Thymus (tissue), 14 donors: Measurements from ENCODE around the gene SYT11. TPM values are rescaled to one million over a fixed set of nuclear protein-coding genes. Genes with fewer than 3 reads are reported as not detected.

Source experiments
- DNase-seq, 9 donors: peaks; one replicate each; pipeline ENCODE4 v3.0.0-alpha.2; 2013; ENCODE audit warnings: low spot score in 9 of 9, low read depth in 6 of 9, missing footprints in 1 of 9
- H3K27ac ChIP-seq, 2 donors: one replicate each; pipeline ENCODE4 v1.5.1; 2013; ENCODE audit warnings: control low read depth in 1 of 2, low read depth in 1 of 2, low read length in 1 of 2, mild to moderate bottlenecking in 1 of 2, moderate library complexity in 1 of 2
- H3K27me3 ChIP-seq, 2 donors: one replicate each; pipeline ENCODE4 v1.5.1; 2013; ENCODE audit warnings: low read length in 1 of 2; ENCODE audit not compliant: control insufficient read depth in 2 of 2, insufficient read depth in 1 of 2
- H3K36me3 ChIP-seq, 2 donors: one replicate each; pipeline ENCODE4 v1.5.1; 2013; ENCODE audit warnings: low read length in 1 of 2, mild to moderate bottlenecking in 1 of 2, moderate library complexity in 1 of 2; ENCODE audit not compliant: control insufficient read depth in 2 of 2, insufficient read depth in 2 of 2
- H3K4me1 ChIP-seq, 2 donors: one replicate each; pipeline ENCODE4 v1.5.1; 2013; ENCODE audit warnings: low read length in 2 of 2; ENCODE audit not compliant: control insufficient read depth in 2 of 2, insufficient read depth in 2 of 2
- H3K4me3 ChIP-seq, 2 donors: one replicate each; pipeline ENCODE4 v1.5.1; 2013; ENCODE audit warnings: low read length in 2 of 2, control low read depth in 1 of 2, mild to moderate bottlenecking in 1 of 2
- H3K9me3 ChIP-seq, 2 donors: one replicate each; pipeline ENCODE4 v1.5.1; 2013; ENCODE audit warnings: low read length in 1 of 2, mild to moderate bottlenecking in 1 of 2; ENCODE audit not compliant: control insufficient read depth in 2 of 2, insufficient read depth in 1 of 2
- WGBS: extraction: QIAGEN DNeasy Blood & Tissue Kit; methylation state at CpG from one replicate; pipeline ENCODE4 v1.1.7; 2013; 5-methylcytosine and 5-hydroxymethylcytosine counted together
- long read RNA-seq, 10 donors: transcript quantifications; one replicate each; lab custom pipeline, GENCODE V29; 2026
- polyA plus RNA-seq: library from polyadenylated mRNA; stranded (reverse); fragments of 200-250 nt; gene quantifications from one replicate; pipeline ENCODE4 v1.2.3, GENCODE V29; 2013
- total RNA-seq: library from RNA; stranded (reverse); fragments of 120-200 nt; gene quantifications from one replicate; pipeline ENCODE4 v1.2.4, GENCODE V29; 2013
- donor health status: healthy.

The SYT11 gene, protein sequence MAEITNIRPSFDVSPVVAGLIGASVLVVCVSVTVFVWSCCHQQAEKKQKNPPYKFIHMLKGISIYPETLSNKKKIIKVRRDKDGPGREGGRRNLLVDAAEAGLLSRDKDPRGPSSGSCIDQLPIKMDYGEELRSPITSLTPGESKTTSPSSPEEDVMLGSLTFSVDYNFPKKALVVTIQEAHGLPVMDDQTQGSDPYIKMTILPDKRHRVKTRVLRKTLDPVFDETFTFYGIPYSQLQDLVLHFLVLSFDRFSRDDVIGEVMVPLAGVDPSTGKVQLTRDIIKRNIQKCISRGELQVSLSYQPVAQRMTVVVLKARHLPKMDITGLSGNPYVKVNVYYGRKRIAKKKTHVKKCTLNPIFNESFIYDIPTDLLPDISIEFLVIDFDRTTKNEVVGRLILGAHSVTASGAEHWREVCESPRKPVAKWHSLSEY
- total RNA-seq (3.6 TPM), polyA plus RNA-seq (3.3 TPM)
- long read RNA-seq, donor 1: 0 reads
- long read RNA-seq, donor 2, full-length matches to known transcripts: 1 of 56 reads
- long read RNA-seq, donor 2, partial matches to known transcripts: 37 of 56 reads
- long read RNA-seq, donor 2, other reads (novel, unspliced or antisense): 18 of 56 reads
- long read RNA-seq, donor 3, full-length matches to known transcripts: 1 of 1 reads
- long read RNA-seq, donor 3, partial matches to known transcripts: 0 of 1 reads
- long read RNA-seq, donor 3, other reads (novel, unspliced or antisense): 0 of 1 reads
- long read RNA-seq, donor 4: 0 reads
- long read RNA-seq, donor 5, full-length matches to known transcripts: 1 of 6 reads
- long read RNA-seq, donor 5, partial matches to known transcripts: 5 of 6 reads
- long read RNA-seq, donor 5, other reads (novel, unspliced or antisense): 0 of 6 reads
- long read RNA-seq, donor 6: 0 reads
- long read RNA-seq, donor 7, full-length matches to known transcripts: 1 of 1 reads
- long read RNA-seq, donor 7, partial matches to known transcripts: 0 of 1 reads
- long read RNA-seq, donor 7, other reads (novel, unspliced or antisense): 0 of 1 reads
- long read RNA-seq, donor 8, full-length matches to known transcripts: 1 of 1 reads
- long read RNA-seq, donor 8, partial matches to known transcripts: 0 of 1 reads
- long read RNA-seq, donor 8, other reads (novel, unspliced or antisense): 0 of 1 reads
- long read RNA-seq, donor 9: 0 reads
- long read RNA-seq, donor 10, full-length matches to known transcripts: 3 of 3 reads
- long read RNA-seq, donor 10, partial matches to known transcripts: 0 of 3 reads
- long read RNA-seq, donor 10, other reads (novel, unspliced or antisense): 0 of 3 reads

DNA sequence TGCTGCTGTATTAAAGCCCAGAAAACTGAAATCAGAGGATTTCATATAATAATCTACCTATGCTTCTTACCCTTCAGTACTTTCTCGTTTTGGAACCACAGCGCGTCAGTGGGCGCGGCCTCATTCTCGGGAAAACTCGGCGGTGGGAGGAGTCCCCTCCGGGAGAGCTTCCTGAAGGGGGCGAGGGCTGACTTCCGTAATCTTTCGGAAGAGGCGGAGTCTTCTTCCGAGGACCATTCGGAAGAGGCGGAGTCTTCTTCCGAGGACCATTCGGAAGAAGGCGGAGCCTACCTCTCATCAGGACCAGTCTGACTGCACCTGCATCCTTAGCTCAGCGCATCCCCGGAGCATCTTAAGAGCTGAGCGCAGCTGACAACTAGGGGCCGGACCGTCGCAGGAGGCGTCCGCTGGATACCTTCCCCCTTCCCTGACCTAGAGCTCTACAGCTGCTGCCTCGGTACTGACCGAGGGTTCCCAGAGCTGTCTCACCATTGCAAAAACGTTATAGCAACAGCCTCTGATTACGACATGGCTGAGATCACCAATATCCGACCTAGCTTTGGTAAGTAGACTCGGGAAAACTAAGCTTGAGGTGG lies at the start of gene SYT11:
SYT11 (plus strand) TSS at position 334 of the 596 bp plus-strand sequence; CDS start at position 529, 195 bp downstream.
- no peaks in the 10 kb centered on the region for H3K9me3 ChIP-seq
- peak; percentile 89 to 99 (median 96) for DNase-seq
- H3K4me3 ChIP-seq: peak within 1 kb of the TSS; percentile 47 to 65
- peaks cover 5 to 10% of the 10 kb centered on the region in 2 donors for H3K27me3 ChIP-seq
- H3K36me3 ChIP-seq: peaks cover 3 to 4% of the 10 kb centered on the region in 2 donors
- under 1% methylated on average over 33 of the region's 33 CpGs for WGBS
- H3K4me1 ChIP-seq: peaks cover 13 to 36% of the 10 kb centered on the region in 2 donors
- peak within 1 kb of the TSS; percentile 53 to 95 for H3K27ac ChIP-seq

GRCh38 chr1:155812878-155813277 lies 46.5 kb upstream of the SYT11 start:
- no peak overlapping the region for H3K27ac ChIP-seq
- H3K4me3 ChIP-seq: no peak overlapping the region
- peaks cover 27 to 63% of the 10 kb centered on the region in 2 donors for H3K36me3 ChIP-seq
- H3K9me3 ChIP-seq: no peaks in the 10 kb centered on the region
- 98% methylated on average over 1 of the region's 1 CpG for WGBS
- no peak for DNase-seq
- no peaks in the 10 kb centered on the region for H3K4me1 ChIP-seq
- H3K27me3 ChIP-seq: no peaks in the 10 kb centered on the region

- no peaks in the 10 kb centered on the region for H3K9me3 ChIP-seq
- H3K4me3 ChIP-seq: no peak overlapping the region
- no peak overlapping the region for H3K27ac ChIP-seq
- no peaks in the 10 kb centered on the region for H3K27me3 ChIP-seq
- 98% methylated on average over 3 of the region's 3 CpGs for WGBS
- peaks cover 22 to 62% of the 10 kb centered on the region in 2 donors for H3K36me3 ChIP-seq
- DNase-seq: no peak
- no peaks in the 10 kb centered on the region for H3K4me1 ChIP-seq
Observed at GRCh38 chr1:155813672-155814071, 45.7 kb upstream of the SYT11 start.

DNA sequence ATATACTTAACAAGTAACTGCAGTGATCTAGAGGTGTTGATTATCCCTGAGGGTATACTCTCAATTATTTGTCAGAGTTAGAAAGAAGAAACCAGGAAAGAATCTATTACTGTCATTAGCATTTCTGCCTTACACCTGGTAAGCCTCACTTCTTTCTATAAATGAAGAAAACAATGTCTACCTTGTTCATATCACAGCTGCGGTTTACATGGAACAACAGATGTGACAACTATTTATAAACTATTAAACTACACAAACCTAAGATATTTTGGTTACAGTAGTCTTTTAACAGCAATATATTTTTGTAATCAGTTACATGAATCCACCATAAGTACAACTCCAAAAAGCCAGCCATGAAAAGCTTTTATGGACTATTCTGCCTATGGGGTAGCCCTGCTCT lies 43.0 kb upstream of the SYT11 start:
- no peaks in the 10 kb centered on the region for H3K27me3 ChIP-seq
- no peaks in the 10 kb centered on the region for H3K4me1 ChIP-seq
- H3K27ac ChIP-seq: no peak overlapping the region
- H3K9me3 ChIP-seq: no peaks in the 10 kb centered on the region
- no peak for DNase-seq
- WGBS: 94% methylated on average over 1 of the region's 1 CpG
- H3K36me3 ChIP-seq: peaks cover 26 to 82% of the 10 kb centered on the region in 2 donors
- H3K4me3 ChIP-seq: no peak overlapping the region

DNA sequence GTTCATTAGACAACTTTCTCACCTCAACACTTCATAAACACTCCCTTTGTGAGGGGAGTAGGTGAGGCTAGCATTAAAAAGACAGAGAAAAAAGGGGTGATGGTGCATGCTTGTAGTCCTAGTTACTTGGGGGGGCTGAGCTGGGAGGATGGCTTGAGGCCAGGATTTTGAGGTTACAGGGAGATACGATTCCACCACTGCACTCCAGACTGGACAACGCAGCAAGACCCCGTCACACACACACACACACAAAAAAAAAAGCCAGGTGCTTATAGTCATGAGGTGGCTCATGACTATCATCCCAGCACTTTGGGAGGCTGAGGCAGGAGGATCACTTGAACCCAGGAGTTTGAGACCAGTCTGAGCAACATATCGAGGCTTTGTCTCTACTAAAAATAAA lies 31.9 kb upstream of the SYT11 start:
- peaks cover 32 to 48% of the 10 kb centered on the region in 2 donors for H3K36me3 ChIP-seq
- no peaks in the 10 kb centered on the region for H3K4me1 ChIP-seq
- no peak overlapping the region for H3K27ac ChIP-seq
- no peaks in the 10 kb centered on the region for H3K27me3 ChIP-seq
- no peak overlapping the region for H3K4me3 ChIP-seq
- 97% methylated on average over 4 of the region's 4 CpGs for WGBS
- DNase-seq: no peak
- H3K9me3 ChIP-seq: no peaks in the 10 kb centered on the region

- no peak for DNase-seq
- 98% methylated on average over 7 of the region's 7 CpGs for WGBS
- H3K4me1 ChIP-seq: no peaks in the 10 kb centered on the region
- H3K4me3 ChIP-seq: no peak overlapping the region
- H3K9me3 ChIP-seq: no peaks in the 10 kb centered on the region
- no peak overlapping the region for H3K27ac ChIP-seq
- H3K27me3 ChIP-seq: no peaks in the 10 kb centered on the region
- peaks cover 18 to 20% of the 10 kb centered on the region in 2 donors for H3K36me3 ChIP-seq
Observed at GRCh38 chr1:155831279-155831976, 27.9 kb upstream of the SYT11 start.

DNA sequence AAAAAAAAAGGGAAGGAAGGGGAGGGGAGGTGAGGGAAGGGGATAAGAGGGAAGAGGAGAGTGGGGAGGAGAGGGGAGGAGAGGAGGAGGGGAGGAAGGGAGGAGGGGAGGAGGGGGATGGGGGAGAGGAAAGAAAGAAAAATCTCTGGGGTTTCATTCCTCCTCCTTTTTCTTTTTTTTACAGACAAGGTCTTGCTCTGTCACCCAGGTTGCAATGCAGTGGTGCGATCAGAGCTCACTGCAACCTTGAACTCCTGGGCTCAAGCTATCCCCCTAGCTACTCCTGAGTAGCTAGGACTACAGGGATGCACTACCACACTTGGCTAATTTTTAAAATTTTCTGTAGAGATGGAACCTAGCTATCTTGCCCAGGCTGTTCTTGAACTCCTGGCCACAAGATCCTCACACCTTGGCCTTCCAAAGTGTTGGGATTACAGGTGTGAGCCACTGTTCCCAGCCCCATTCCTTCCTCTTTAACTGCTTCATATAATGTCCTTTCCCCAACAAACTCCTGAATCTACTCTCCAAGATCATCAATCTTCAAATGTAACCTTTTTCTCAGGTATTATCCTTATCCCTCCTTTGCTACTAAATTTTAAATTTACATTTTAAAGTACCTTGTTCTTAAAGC lies 25.6 kb upstream of the SYT11 start:
- H3K36me3 ChIP-seq: peaks cover 11 to 15% of the 10 kb centered on the region in 2 donors
- H3K4me3 ChIP-seq: no peak overlapping the region
- H3K27ac ChIP-seq: no peak overlapping the region
- H3K9me3 ChIP-seq: no peaks in the 10 kb centered on the region
- H3K4me1 ChIP-seq: no peaks in the 10 kb centered on the region
- no peaks in the 10 kb centered on the region for H3K27me3 ChIP-seq
- WGBS: 100% methylated on average over 1 of the region's 1 CpG
- no peak for DNase-seq
